Activated T-helper 17 cell treated with anti-CD3 and anti-CD28 coated beads, Interleukin-2, amount 50 U/mL, for 72 hours (primary cell): Measurements from ENCODE around the gene CCDC90B. TPM values are rescaled to one million over a fixed set of nuclear protein-coding genes. Genes with fewer than 3 reads are reported as not detected.
A peak's percentile ranks its signal among the peaks of the same experiment; 100 is the strongest.
"Not testable (repeated sequence)": the region's sequence is repeated elsewhere in the genome, so short reads cannot be mapped to it uniquely, and the experiment has no call there.

Source experiments
- ATAC-seq: fragments of 150-1000 bp; cut with Tn5 transposase; replicated peaks from 2 replicates; pipeline ENCODE4 v1.10.0; 2021; ENCODE audit warnings: mild to moderate bottlenecking, moderate library complexity
- H3K27ac Mint-ChIP-seq: one replicate; pipeline ENCODE4 v1.8.0; 2022; ENCODE audit warnings: mixed read lengths
- H3K27me3 Mint-ChIP-seq: one replicate; pipeline ENCODE4 v1.8.0; 2022; ENCODE audit warnings: mixed read lengths
- H3K36me3 Mint-ChIP-seq: one replicate; pipeline ENCODE4 v1.8.0; 2022; ENCODE audit warnings: low read depth, mild to moderate bottlenecking, mixed read lengths
- H3K4me1 Mint-ChIP-seq: one replicate; pipeline ENCODE4 v1.8.0; 2022; ENCODE audit warnings: mixed read lengths
- H3K4me3 Mint-ChIP-seq: one replicate; pipeline ENCODE4 v1.8.0; 2022; ENCODE audit warnings: mild to moderate bottlenecking, mixed read lengths
- H3K9me3 Mint-ChIP-seq: one replicate; pipeline ENCODE4 v1.8.0; 2022; ENCODE audit warnings: mixed read lengths
- total RNA-seq, 2 donors: library from RNA; stranded (reverse); gene quantifications; one replicate each; pipeline ENCODE4 v1.2.3, GENCODE V29; 2022

Gene CCDC90B, protein sequence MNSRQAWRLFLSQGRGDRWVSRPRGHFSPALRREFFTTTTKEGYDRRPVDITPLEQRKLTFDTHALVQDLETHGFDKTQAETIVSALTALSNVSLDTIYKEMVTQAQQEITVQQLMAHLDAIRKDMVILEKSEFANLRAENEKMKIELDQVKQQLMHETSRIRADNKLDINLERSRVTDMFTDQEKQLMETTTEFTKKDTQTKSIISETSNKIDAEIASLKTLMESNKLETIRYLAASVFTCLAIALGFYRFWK
- 10 to 100 TPM; 25.4 to 30.7 TPM for total RNA-seq

DNA sequence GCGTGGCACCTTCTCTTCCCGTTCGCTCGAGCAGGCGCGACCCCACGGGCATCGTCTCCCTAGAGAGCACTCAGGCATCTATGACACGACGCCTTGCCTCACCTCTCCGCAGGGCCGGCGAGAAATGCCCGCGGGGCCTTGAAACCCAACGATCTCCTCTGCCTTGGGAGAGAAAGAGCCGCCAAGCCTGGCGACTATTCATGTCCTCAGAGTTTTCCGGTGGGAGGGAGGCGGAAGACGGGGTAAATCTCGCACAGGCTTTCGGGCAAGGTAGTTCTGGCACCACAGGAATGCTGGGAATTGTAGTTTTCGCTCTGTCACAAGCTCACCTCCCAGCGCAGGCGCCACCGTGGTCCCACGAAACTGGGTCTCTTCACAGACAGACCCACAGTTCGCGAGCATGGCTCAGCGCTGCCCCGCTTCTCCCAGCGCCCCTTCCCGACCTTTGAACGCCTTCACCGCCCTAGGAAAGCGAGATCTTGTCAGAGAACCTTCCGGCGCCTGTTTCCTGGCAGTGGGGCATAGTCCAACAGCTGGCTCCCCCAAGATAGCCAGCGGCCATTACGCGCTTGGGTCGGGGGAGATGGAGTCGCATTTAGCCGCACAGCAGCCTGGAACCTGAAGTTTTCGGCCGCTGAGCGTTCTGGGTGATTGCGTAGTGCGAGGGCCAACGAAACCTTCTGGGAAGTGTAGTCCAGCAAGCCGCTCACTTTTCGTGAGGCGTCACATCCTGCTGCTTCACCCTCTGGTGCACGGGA lies at the start of gene CCDC90B:
TSS of gene CCDC90B (minus strand) at position 597 of the 758 bp plus-strand sequence. CDS start at position 202, 395 bp downstream.
- Mint-ChIP-seq H3K9me3 (peaks cover 4% of the 10 kb centered on the region), H3K4me3 (peak within 1 kb of the TSS; percentile 85), H3K4me1 (peaks cover 11% of the 10 kb centered on the region), H3K36me3 (no peaks in the 10 kb centered on the region), H3K27me3 (no peaks in the 10 kb centered on the region), H3K27ac (peak within 1 kb of the TSS; percentile 96)
- peak; percentile 93 for ATAC-seq

DNA sequence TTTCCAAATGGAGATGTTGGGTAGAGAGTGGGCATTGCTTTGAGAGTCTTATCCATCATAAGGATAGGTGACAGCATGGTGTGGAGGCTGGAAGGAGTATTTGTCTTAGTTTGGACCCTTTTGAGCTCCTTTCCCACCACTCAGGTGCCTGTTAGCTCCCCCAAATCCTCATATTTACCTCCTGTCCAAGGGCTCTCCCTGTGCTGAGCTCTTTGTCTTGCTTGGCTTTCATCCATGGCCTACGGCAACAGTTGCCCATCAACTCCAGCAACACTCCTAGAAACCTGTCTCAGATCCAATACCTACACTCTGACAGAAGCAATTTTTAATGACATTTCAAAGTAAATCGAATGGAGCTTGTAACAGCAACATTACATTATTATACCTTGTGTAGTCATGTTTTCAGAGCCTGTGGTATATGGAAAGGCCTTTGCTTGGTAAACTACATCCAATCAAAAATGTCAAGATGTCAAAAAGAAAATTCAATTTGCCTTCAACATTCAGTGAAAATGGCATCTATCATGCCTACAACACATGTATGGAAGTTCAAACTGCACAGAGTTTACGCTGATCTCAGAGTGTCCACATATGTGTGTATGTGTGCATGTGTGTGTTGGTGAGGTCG lies 49.4 kb upstream of the CCDC90B start:
- H3K27me3 Mint-ChIP-seq = peaks cover 7% of the 10 kb centered on the region
- H3K9me3 Mint-ChIP-seq = no peaks in the 10 kb centered on the region
- ATAC-seq = no peak
- H3K36me3 Mint-ChIP-seq = no peaks in the 10 kb centered on the region
- H3K27ac Mint-ChIP-seq = no peak overlapping the region
- H3K4me3 Mint-ChIP-seq = no peak overlapping the region
- no peaks in the 10 kb centered on the region for H3K4me1 Mint-ChIP-seq

DNA sequence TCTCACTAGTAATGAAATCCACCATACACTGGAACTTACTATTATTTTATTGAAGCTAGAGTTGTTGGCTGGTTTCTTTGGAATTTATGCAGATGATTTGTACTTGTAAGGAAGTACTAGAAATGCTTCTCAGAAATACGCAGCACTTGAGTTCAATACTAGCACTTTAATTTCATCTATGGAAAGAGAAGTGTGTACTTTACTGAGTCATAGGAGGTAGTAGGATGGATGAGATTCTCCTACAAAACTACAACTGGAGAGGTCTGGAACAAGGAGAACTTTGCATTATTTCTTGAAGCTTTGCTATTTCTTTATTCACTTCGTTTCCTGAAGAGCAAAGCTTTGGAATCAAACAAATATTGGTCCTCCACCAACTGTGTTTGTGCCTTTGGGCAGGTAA lies 44.1 kb upstream of the CCDC90B start:
- Mint-ChIP-seq H3K4me1 (no peaks in the 10 kb centered on the region), H3K27ac (no peak overlapping the region), H3K9me3 (no peaks in the 10 kb centered on the region), H3K27me3 (peaks cover 11% of the 10 kb centered on the region), H3K36me3 (no peaks in the 10 kb centered on the region), H3K4me3 (no peak overlapping the region)
- no peak for ATAC-seq

DNA sequence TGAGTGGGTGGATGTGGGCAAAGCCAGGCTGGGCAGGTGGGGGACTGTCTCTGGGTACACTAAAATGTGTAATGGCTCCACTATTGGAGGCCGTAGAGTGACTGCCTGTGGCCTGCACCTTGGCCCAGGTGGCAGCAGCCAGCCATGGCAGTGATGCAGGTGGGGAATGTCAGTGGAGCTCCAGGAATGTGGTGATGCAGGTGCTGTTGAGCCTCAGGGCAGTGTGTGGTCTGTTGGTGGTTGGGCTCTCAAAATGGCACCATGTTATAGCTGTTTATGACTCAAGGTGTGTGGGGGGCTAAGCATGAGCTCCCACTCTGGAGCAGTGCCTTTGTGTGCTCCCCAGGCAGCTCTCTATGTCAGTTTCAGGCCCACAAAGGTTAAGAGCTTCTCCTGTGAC lies 40.2 kb upstream of the CCDC90B start:
- Mint-ChIP-seq H3K4me3 (no peak overlapping the region), H3K27me3 (peaks cover 32% of the 10 kb centered on the region), H3K27ac (no peak overlapping the region), H3K36me3 (no peaks in the 10 kb centered on the region), H3K9me3 (no peaks in the 10 kb centered on the region), H3K4me1 (no peaks in the 10 kb centered on the region)
- ATAC-seq = no peak

DNA sequence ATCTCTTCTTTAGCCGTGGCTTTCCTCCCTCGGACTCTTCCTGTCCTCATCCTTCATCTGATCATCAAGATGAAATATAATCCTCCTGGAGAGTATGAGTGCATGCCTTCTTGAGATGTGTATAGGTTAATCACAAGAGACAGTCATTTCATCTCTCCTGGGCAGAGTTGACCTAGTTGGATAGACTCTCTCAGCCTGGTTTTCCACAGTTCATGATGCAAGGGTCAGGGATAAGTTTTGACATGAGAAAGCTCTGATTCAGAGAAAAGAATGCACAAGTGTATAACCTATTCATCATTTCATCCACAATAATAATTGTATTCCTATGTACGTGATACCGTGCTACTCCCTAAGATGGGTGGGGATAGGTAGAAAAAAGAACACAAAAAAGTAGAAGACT lies 33.2 kb upstream of the CCDC90B start:
- no peak for ATAC-seq
- no peaks in the 10 kb centered on the region for H3K4me1 Mint-ChIP-seq
- H3K4me3 Mint-ChIP-seq = no peak overlapping the region
- H3K27ac Mint-ChIP-seq = no peak overlapping the region
- no peaks in the 10 kb centered on the region for H3K9me3 Mint-ChIP-seq
- H3K27me3 Mint-ChIP-seq = peaks cover 19% of the 10 kb centered on the region
- H3K36me3 Mint-ChIP-seq = no peaks in the 10 kb centered on the region

DNA sequence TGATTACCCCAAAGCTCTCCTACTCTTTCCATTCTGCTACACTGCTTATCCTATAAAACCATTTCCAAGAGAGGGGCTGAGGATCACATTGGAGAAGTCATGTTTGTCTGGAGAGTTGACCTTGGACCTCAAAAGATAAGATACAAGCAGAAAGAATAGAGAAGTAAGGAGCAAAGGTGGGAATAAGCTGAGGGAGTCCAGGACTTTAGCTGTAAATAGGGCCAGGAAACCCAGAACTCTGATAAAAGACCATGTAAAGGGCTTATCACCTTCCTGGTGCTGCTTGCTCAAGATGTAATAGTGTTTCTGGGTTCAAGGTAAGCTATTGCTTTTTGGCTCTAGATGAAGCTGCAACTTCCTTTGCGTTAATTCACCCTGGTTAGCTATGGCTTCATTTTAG lies 32.8 kb upstream of the CCDC90B start:
- ATAC-seq = no peak
- Mint-ChIP-seq H3K27me3 (peaks cover 15% of the 10 kb centered on the region), H3K4me1 (no peaks in the 10 kb centered on the region), H3K9me3 (no peaks in the 10 kb centered on the region), H3K27ac (no peak overlapping the region), H3K4me3 (no peak overlapping the region), H3K36me3 (no peaks in the 10 kb centered on the region)

DNA sequence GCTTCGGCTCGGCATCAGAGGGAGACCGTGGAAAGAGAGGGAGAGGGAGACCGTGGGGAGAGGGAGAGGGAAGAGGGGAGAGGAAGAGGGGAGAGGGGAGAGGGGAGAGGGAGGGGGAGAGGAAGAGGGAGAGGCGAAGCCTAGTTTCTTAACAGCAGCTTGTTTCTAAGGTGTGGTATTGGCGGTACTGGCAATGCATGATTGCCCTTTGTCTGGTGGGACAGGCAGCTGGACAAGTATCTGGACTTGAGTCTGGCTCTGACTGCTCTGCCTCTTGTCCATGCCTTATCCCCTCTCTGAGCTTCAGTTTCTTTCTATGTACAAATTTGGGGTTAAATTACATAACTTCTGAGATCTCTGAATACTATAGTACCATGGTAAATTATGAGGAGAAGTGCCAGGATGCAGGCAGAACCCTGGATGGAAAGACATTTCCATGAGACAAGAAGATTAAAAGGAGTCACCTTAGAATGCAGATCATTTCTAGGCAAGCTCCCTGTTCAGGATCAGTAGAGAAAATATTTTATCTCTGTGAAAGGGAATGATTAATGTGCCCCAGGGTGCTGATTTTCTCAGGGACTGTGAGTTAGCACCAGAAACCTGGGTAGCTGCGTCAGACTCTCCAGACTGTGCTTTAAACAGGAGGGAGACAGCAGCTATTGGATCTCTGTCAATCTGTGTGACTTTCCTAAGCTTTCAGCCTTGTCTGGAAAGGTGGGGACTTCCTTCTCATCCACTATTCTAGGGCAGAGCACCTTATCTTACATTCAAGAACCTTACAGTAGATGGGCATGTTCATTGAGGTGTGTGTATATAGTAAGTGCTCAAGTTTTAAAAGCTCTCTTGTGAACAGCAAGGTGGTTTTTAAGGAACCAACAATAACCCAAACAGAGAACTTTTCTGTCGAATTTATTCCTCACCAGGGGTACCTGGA lies 31.9 kb upstream of the CCDC90B start:
- no peaks in the 10 kb centered on the region for H3K4me1 Mint-ChIP-seq
- H3K27me3 Mint-ChIP-seq = peaks cover 8% of the 10 kb centered on the region
- H3K27ac Mint-ChIP-seq = no peak overlapping the region
- H3K36me3 Mint-ChIP-seq = no peaks in the 10 kb centered on the region
- no peaks in the 10 kb centered on the region for H3K9me3 Mint-ChIP-seq
- ATAC-seq = no peak
- no peak overlapping the region for H3K4me3 Mint-ChIP-seq

DNA sequence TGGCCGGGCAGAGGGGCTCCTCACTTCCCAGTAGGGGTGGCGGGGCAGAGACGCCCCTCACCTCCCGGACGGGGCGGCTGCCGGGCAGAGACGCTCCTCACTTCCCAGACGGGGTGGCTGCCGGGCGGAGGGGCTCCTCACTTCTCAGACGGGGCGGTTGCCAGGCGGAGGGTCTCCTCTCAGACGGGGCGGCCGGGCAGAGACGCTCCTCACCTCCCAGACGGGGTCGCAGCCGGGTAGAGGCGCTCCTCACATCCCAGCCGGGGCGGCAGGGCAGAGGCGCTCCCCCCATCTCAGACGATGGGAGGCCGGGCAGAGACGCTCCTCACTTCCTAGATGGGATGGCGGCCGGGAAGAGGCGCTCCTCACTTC lies 30.7 kb upstream of the CCDC90B start:
- H3K27ac Mint-ChIP-seq, H3K36me3 Mint-ChIP-seq, H3K4me1 Mint-ChIP-seq, H3K9me3 Mint-ChIP-seq, ATAC-seq, H3K27me3 Mint-ChIP-seq, H3K4me3 Mint-ChIP-seq: not testable (repeated sequence)

DNA sequence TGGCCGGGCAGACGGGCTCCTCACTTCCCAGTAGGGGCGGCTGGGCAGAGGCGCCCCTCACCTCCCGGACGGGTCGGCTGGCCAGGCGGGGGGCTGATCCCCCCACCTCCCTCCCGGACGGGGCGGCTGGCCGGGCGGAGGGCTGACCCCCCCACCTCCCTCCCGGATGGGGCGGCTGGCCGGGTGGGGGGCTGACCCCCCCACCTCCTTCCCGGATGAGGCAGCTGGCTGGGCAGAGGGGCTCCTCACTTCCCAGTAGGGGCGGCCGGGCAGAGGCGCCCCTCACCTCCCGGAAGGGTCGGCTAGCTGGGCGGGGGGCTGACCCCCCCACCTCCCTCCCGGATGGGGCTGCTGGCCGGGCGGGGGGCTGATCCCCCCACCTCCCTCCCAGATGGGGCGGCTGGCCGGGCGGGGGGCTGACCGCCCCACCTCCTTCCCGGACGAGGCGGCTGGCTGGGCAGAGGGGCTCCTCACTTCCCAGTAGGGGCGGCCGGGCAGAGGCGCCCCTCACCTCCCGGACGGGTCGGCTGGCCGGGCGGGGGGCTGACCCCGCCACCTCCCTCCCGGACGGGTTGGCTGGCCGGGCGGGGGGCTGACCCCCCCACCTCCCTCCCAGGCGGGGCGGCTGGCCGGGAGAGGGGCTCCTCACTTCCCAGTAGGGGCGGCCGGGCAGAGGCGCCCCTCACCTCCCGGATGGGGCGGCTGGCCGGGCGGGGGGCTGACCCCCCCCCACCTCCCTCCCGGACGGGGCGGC lies 30.2 kb upstream of the CCDC90B start:
- not testable (repeated sequence) for ATAC-seq, H3K9me3 Mint-ChIP-seq, H3K27ac Mint-ChIP-seq, H3K36me3 Mint-ChIP-seq, H3K4me3 Mint-ChIP-seq, H3K4me1 Mint-ChIP-seq
- H3K27me3 Mint-ChIP-seq = peaks cover 11% of the 10 kb centered on the region

DNA sequence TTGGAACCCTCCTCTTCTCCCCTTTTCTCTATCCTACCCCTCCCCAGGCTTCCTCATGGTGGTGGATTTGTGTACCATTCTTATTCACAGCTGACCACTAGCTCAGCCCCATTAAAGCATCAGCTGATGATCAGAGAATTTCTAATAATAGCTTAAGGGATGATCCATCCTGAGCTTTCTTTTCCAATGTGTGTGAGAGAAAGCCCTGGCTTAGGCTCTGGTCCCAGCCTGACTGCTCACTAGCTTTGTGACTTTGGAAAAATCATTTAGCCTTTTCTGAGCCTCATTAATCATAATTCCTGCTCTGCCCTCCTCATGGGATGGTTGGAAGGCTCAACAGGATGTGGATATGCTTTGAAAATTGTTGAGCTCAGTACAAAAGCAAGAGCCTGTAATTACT lies 26.3 kb upstream of the CCDC90B start:
- Mint-ChIP-seq H3K36me3 (no peaks in the 10 kb centered on the region), H3K4me3 (no peak overlapping the region), H3K4me1 (no peaks in the 10 kb centered on the region), H3K9me3 (no peaks in the 10 kb centered on the region), H3K27me3 (peaks cover 15% of the 10 kb centered on the region), H3K27ac (no peak overlapping the region)
- no peak for ATAC-seq

DNA sequence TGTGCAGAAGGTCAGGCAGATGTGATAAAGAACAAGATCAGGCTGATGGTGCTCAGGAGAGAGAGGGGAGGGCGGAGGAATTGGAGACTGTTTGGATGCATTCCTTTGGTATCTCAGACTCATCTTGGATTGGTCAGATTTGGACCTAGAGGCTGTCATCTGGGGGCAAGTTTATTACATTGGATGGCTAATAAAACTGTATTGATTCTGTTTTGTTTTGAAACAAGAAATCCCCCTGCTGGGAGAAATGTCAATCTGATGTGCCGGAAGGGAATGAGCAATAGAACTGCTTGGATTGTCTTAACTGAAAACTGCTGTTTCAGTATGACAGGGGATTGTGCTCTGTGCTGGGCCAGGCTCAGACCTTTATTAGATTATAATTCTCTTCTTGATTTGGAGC lies 25.5 kb upstream of the CCDC90B start:
- ATAC-seq = no peak
- Mint-ChIP-seq H3K9me3 (no peaks in the 10 kb centered on the region), H3K36me3 (no peaks in the 10 kb centered on the region), H3K4me3 (no peak overlapping the region), H3K27me3 (peaks cover 15% of the 10 kb centered on the region), H3K27ac (no peak overlapping the region), H3K4me1 (no peaks in the 10 kb centered on the region)

DNA sequence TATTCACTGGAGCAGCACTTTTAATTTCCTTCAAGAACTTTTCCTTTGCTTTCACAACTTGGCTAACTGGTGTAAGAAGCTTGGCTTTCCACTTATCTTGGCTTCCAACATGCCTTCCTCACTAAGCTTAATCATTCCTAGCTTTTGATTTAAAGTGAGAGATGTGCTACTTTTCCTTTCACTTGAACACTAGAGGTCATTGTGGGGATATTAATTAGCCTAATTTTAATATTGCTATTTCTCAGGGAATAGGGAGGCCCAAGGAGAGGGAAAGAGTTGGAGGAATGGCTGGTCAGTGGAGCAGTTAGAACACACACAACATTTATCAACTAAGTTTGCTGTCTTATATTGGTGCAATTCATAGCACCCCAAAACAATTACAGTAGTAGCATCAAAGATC lies 24.6 kb upstream of the CCDC90B start:
- H3K4me3 Mint-ChIP-seq = no peak overlapping the region
- no peak overlapping the region for H3K27ac Mint-ChIP-seq
- H3K4me1 Mint-ChIP-seq = no peaks in the 10 kb centered on the region
- no peak for ATAC-seq
- H3K36me3 Mint-ChIP-seq = no peaks in the 10 kb centered on the region
- no peaks in the 10 kb centered on the region for H3K9me3 Mint-ChIP-seq
- H3K27me3 Mint-ChIP-seq = peaks cover 15% of the 10 kb centered on the region

DNA sequence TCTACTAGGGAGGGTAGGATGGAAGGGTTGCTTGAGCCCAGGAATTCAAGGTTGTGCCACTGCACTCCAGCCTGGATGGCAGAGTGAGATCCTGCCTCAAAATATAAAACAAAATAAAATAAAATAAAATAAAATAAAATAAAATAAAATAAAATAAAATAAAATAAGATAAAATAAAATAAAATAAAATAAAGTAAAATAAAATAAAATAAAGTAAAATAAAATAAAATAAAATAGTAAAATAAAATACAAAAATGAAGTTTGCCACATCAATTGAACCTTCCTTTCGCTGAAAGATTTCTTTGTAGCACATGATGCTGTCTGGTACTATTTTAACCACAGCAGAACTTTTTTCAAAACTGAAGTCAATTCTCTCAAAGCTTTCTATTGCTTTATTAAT lies 22.4 kb upstream of the CCDC90B start:
- not testable (repeated sequence) for ATAC-seq, H3K9me3 Mint-ChIP-seq, H3K27ac Mint-ChIP-seq, H3K4me3 Mint-ChIP-seq, H3K36me3 Mint-ChIP-seq, H3K4me1 Mint-ChIP-seq
- peaks cover 15% of the 10 kb centered on the region for H3K27me3 Mint-ChIP-seq
